Measurements from ENCODE around the gene NEGR1.

Gene NEGR1

GRCh38 chr1:71434240-71434639 lies 848.1 kb downstream of the NEGR1 start:
- H3K27me3 ChIP-seq (ENCODE audit: insufficient read depth, low read length, poor library complexity, severe bottlenecking) = no peaks in the 10 kb centered on the region
- no peaks in the 10 kb centered on the region for H3K79me2 ChIP-seq (ENCODE audit: insufficient read depth, low read length)
- H3K9ac ChIP-seq (ENCODE audit: low read depth, low read length, poor library complexity, severe bottlenecking) = no peak overlapping the region
- H3K4me2 ChIP-seq (ENCODE audit: low read depth, low read length, poor library complexity, severe bottlenecking) = no peak overlapping the region
- no peaks in the 10 kb centered on the region for H3K4me1 ChIP-seq (ENCODE audit: insufficient read depth, low read length, poor library complexity, severe bottlenecking)
- H3K36me3 ChIP-seq (ENCODE audit: insufficient read depth, low read length) = no peaks in the 10 kb centered on the region
- H4K20me1 ChIP-seq (ENCODE audit: insufficient read depth, low read length, poor library complexity, severe bottlenecking) = no peaks in the 10 kb centered on the region
- H3K9me2 ChIP-seq (replicated peaks; ENCODE audit: low read depth, low read length) = no peaks in the 10 kb centered on the region
- no peak overlapping the region for H2AFZ ChIP-seq (ENCODE audit: low read length)
- no peak overlapping the region for H3K4me3 ChIP-seq (ENCODE audit: low read length, poor library complexity, severe bottlenecking)
- H3K9me3 ChIP-seq (ENCODE audit: insufficient read depth, low read depth, low read length) = no peaks in the 10 kb centered on the region
- no peaks in the 10 kb centered on the region for H3F3A ChIP-seq (ENCODE audit: low read depth)
- no peak for TF ChIP-seq EZH2phosphoT487 (IDR thresholded peaks at IDR 0.05; ENCODE audit: borderline replicate concordance)
- TF ChIP-seq, protein P1, sequence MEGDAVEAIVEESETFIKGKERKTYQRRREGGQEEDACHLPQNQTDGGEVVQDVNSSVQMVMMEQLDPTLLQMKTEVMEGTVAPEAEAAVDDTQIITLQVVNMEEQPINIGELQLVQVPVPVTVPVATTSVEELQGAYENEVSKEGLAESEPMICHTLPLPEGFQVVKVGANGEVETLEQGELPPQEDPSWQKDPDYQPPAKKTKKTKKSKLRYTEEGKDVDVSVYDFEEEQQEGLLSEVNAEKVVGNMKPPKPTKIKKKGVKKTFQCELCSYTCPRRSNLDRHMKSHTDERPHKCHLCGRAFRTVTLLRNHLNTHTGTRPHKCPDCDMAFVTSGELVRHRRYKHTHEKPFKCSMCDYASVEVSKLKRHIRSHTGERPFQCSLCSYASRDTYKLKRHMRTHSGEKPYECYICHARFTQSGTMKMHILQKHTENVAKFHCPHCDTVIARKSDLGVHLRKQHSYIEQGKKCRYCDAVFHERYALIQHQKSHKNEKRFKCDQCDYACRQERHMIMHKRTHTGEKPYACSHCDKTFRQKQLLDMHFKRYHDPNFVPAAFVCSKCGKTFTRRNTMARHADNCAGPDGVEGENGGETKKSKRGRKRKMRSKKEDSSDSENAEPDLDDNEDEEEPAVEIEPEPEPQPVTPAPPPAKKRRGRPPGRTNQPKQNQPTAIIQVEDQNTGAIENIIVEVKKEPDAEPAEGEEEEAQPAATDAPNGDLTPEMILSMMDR (conservative IDR thresholded peaks at IDR 0.05; ENCODE audit: low read length) = no peak

DNA sequence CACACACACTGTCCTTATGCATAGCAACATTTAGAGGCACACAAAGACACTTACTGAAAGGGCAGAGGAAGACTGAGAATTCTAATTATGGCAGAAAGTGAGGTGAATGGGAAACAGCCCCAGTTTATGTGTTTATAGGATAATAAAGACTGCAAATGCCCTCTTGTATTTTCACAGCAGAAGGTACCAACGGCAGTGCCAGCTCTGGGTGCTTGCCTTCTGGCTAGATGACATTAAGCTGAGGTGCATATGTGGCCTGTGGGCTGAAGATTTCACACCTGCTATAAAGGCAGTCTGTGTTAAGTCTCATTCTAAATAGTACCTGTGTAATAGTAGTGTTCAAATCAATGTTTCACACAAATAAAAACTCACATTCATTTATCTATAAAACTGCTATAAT lies 854.3 kb downstream of the NEGR1 start:
- Histone ChIP-seq H3K9me3 (ENCODE audit: insufficient read depth, low read depth, low read length) (no peaks in the 10 kb centered on the region), H3F3A (ENCODE audit: low read depth) (no peaks in the 10 kb centered on the region), H3K27me3 (ENCODE audit: insufficient read depth, low read length, poor library complexity, severe bottlenecking) (no peaks in the 10 kb centered on the region), H3K36me3 (ENCODE audit: insufficient read depth, low read length) (no peaks in the 10 kb centered on the region), H3K9ac (ENCODE audit: low read depth, low read length, poor library complexity, severe bottlenecking) (no peak overlapping the region), H3K9me2 (replicated peaks; ENCODE audit: low read depth, low read length) (no peaks in the 10 kb centered on the region), H3K4me3 (ENCODE audit: low read length, poor library complexity, severe bottlenecking) (no peak overlapping the region), H4K20me1 (ENCODE audit: insufficient read depth, low read length, poor library complexity, severe bottlenecking) (no peaks in the 10 kb centered on the region), H2AFZ (ENCODE audit: low read length) (no peak overlapping the region), H3K4me2 (ENCODE audit: low read depth, low read length, poor library complexity, severe bottlenecking) (no peak overlapping the region), H3K4me1 (ENCODE audit: insufficient read depth, low read length, poor library complexity, severe bottlenecking) (no peaks in the 10 kb centered on the region), H3K79me2 (ENCODE audit: insufficient read depth, low read length) (no peaks in the 10 kb centered on the region)
- TF ChIP-seq, protein P1 (conservative IDR thresholded peaks at IDR 0.05; ENCODE audit: low read length) = no peak
- no peak for TF ChIP-seq EZH2phosphoT487 (IDR thresholded peaks at IDR 0.05; ENCODE audit: borderline replicate concordance)

GRCh38 chr1:71427066-71427465 lies 855.3 kb downstream of the NEGR1 start:
- Histone ChIP-seq H2AFZ (ENCODE audit: low read length) (no peak overlapping the region; the same call in 1 of the 2 replicates), H4K20me1 (ENCODE audit: insufficient read depth, low read length, poor library complexity, severe bottlenecking) (no peaks in the 10 kb centered on the region), H3K4me1 (ENCODE audit: insufficient read depth, low read length, poor library complexity, severe bottlenecking) (no peaks in the 10 kb centered on the region), H3K79me2 (ENCODE audit: insufficient read depth, low read length) (no peaks in the 10 kb centered on the region), H3K27me3 (ENCODE audit: insufficient read depth, low read length, poor library complexity, severe bottlenecking) (no peaks in the 10 kb centered on the region), H3K9me3 (ENCODE audit: insufficient read depth, low read depth, low read length) (no peaks in the 10 kb centered on the region), H3F3A (ENCODE audit: low read depth) (no peaks in the 10 kb centered on the region), H3K36me3 (ENCODE audit: insufficient read depth, low read length) (no peaks in the 10 kb centered on the region), H3K9me2 (replicated peaks; ENCODE audit: low read depth, low read length) (no peaks in the 10 kb centered on the region), H3K9ac (ENCODE audit: low read depth, low read length, poor library complexity, severe bottlenecking) (no peak overlapping the region), H3K4me2 (ENCODE audit: low read depth, low read length, poor library complexity, severe bottlenecking) (no peak overlapping the region), H3K4me3 (ENCODE audit: low read length, poor library complexity, severe bottlenecking) (no peak overlapping the region)
- TF ChIP-seq EZH2phosphoT487 (IDR thresholded peaks at IDR 0.05; ENCODE audit: borderline replicate concordance) = no peak
- TF ChIP-seq, protein P1 (conservative IDR thresholded peaks at IDR 0.05; ENCODE audit: low read length) = no peak

Data from Loucy (cell line).